Activated T-cell treated with anti-CD3 and anti-CD28 coated beads, Interleukin-2, amount 50 U/mL, for 24 hours (primary cell): ENCODE results near the gene GEMIN8.

Experiments
- DNase-seq: peaks from one replicate; pipeline ENCODE4 v3.0.0-alpha.2; 2020
- H3K27ac Mint-ChIP-seq: 2 replicates; pipeline ENCODE4 v1.8.0; 2020; ENCODE audit warnings: mild to moderate bottlenecking, mixed read lengths
- H3K27me3 Mint-ChIP-seq: 2 replicates; pipeline ENCODE4 v1.8.0; 2020; ENCODE audit warnings: mixed read lengths
- H3K36me3 Mint-ChIP-seq: 2 replicates; pipeline ENCODE4 v1.8.0; 2020; ENCODE audit warnings: low read depth, mixed read lengths
- H3K4me1 Mint-ChIP-seq: 2 replicates; pipeline ENCODE4 v1.8.0; 2020; ENCODE audit warnings: low read depth, mixed read lengths
- H3K4me3 Mint-ChIP-seq: 2 replicates; pipeline ENCODE4 v1.8.0; 2020; ENCODE audit warnings: mild to moderate bottlenecking, moderate library complexity, mixed read lengths
- H3K9me3 Mint-ChIP-seq: 2 replicates; pipeline ENCODE4 v1.8.0; 2020; ENCODE audit warnings: mixed read lengths

Gene GEMIN8, protein sequence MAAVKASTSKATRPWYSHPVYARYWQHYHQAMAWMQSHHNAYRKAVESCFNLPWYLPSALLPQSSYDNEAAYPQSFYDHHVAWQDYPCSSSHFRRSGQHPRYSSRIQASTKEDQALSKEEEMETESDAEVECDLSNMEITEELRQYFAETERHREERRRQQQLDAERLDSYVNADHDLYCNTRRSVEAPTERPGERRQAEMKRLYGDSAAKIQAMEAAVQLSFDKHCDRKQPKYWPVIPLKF

DNA sequence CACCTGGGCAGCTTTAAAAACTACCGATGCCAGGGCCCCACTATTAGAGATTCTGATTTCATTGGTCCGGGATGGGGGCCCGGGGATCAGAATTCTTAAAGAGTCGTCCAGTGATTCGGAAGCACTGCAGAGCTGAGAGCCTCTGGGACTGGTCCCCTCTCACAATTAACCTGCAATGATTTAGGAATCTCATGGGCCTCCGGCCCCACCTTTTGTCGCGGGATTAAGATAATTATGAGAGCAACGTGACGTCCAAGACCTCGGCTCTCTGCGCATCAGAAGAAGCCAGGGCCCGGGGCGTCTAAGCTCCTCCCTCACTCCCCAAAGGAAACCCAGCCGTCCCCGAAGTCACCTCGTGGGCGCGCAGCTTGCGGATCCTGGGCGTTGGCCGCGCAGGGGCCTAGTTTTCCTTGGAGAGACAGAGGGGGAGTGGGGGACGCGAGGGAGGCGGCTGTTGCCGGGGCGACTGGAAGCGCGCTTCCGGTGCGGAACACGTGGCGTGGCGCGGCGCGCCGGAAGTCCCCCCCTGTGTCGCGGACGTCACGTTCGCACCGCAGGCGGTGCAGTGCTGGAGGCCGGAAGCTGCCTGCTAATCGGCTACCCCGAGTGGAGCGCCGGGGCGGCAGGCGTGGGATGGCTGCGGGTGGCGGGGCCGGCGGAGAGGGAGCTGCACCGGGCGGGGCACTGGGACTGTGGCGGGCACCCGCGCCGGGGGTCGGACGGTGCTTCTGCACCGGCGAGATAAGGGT is at the start of gene GEMIN8:
GEMIN8 (minus strand) TSS at position 468 of the 749 bp plus-strand sequence. CDS start 8,414 bp downstream, outside the sequence.
- Mint-ChIP-seq H3K27me3 (peaks cover 15% of the 10 kb centered on the region), H3K27ac (peak within 1 kb of the TSS; percentile 95), H3K36me3 (peaks cover 22% of the 10 kb centered on the region), H3K4me1 (peaks cover 47% of the 10 kb centered on the region), H3K9me3 (no peaks in the 10 kb centered on the region), H3K4me3 (peak within 1 kb of the TSS; percentile 86)
- DNase-seq, result peak; percentile 93

DNA sequence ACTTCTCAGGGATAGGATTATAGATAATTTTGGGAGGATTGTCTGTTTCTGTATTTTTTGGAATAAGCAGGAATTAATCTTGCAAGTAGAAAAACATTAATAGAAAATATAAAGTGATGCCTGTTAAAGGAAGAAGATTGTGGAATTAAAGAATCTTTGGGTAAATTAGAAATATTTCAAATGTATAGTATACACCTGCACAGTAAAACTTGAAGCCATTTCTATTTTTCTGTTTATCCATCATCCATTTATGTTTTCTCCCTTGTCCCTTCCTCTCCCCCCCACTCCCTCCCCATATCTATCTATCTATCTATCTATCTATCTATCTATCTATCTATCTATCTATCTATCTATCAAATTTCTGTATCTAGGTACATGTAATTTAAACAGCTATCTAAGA is 46.9 kb upstream of the GEMIN8 start:
- peaks cover 68% of the 10 kb centered on the region for H3K27me3 Mint-ChIP-seq
- no peaks in the 10 kb centered on the region for H3K4me1 Mint-ChIP-seq
- H3K9me3 Mint-ChIP-seq, result no peaks in the 10 kb centered on the region
- no peak for DNase-seq
- no peaks in the 10 kb centered on the region for H3K36me3 Mint-ChIP-seq
- H3K27ac Mint-ChIP-seq, result no peak overlapping the region
- H3K4me3 Mint-ChIP-seq, result no peak overlapping the region

DNA sequence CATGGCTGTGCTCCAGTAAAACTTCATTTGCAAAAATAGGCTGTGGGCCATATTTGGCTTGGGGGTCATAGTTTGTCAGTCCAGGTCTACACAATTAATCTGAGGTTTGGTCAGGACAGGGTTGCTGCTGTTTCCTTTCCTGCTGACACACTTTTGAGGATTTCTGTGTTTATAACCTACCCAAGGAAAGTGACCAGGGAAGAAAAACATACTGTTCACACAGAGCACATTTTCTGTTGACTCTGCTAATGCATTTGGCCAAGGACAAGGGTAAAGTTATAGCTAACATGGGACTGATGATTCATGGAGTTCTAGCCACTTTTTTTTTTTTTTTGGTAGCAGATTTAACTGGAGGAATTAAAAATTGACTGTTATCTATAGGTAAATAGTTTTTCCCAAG is 43.9 kb upstream of the GEMIN8 start:
- no peak overlapping the region for H3K27ac Mint-ChIP-seq
- no peaks in the 10 kb centered on the region for H3K9me3 Mint-ChIP-seq
- H3K4me1 Mint-ChIP-seq, result no peaks in the 10 kb centered on the region
- H3K36me3 Mint-ChIP-seq, result no peaks in the 10 kb centered on the region
- H3K27me3 Mint-ChIP-seq, result peaks cover 67% of the 10 kb centered on the region
- no peak for DNase-seq
- H3K4me3 Mint-ChIP-seq, result no peak overlapping the region

DNA sequence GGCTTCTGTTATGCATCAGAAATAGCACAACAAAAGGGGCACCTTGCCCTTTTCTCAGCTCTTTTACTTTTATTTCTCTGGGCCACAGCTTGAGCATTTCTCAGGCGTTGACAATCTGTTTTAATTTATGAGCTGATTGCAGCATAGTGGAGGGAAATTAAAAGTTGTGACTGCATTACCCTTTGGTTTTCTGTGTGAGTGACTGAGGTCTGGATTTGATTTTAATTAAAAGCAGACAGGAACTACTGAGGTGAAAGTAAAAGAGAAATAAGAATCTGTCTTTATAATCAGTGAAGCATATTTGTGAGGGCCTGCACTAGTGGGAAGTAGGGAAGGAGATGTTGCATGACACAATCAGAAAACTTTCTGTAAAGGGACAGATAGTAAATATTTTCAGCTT is 43.4 kb upstream of the GEMIN8 start:
- Mint-ChIP-seq H3K4me1 (no peaks in the 10 kb centered on the region), H3K27ac (no peak overlapping the region), H3K4me3 (no peak overlapping the region), H3K36me3 (no peaks in the 10 kb centered on the region), H3K27me3 (peaks cover 68% of the 10 kb centered on the region), H3K9me3 (no peaks in the 10 kb centered on the region)
- DNase-seq, result no peak

DNA sequence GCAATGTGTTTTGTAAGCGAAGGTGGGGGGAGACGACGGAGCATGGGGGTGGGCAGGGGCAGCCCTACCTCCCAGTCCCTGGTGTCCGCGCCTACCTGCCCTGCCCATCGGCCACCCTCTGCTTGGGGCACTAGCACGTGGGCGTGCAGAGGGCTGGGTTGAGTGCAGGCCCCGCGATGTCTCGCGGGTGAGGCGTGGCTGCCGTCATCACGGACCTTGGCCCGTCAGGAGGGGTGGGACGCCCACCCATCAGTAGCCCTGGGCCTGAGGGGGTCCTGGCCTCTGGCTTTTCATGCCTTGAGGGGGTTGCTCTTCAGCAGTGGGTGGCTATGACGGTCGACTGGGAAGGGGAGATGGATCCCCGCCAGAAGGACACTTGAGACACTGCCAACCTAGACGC is 36.1 kb upstream of the GEMIN8 start:
- Mint-ChIP-seq H3K4me3 (no peak overlapping the region), H3K36me3 (no peaks in the 10 kb centered on the region), H3K27me3 (peaks cover 70% of the 10 kb centered on the region), H3K4me1 (no peaks in the 10 kb centered on the region), H3K27ac (no peak overlapping the region), H3K9me3 (no peaks in the 10 kb centered on the region)
- no peak for DNase-seq

DNA sequence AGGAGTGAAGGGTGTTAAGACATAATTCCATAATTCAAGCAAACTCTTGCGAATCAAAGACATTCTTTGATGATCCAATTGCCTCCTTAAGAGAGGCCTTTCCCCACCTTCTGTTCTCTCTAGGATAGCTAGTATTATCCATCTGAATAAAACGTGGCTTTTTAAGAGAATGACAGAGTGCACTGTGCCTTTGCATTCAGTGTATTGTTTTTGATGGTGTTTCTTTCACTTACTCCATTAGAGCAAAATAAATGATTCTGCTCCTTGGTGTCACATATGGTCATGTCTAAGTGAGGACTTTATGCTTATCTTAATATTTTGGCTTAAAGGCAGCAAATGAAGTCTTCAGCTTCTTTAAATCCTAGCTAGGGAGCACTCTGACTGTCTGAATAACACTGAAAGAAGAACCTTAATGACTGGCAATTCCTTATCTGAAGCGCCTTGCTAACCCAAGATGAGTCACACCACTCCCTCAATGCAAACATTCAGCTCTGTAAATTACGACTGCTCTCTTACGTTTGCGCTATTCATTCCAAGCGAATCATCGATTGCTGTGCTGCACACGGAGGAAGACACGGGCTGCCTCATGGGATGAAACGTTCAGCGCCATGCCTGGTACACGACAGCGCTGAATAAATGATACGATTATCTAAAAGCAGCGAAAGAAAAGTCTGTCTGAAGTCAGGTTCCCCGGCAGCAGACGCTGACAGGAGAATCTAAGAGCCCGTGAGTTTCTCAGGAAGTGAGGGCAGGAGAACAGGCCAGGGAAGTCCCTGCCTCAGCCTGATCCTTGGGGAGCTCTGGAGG is 35.1 kb upstream of the GEMIN8 start:
- Mint-ChIP-seq H3K27me3 (peaks cover 72% of the 10 kb centered on the region), H3K9me3 (no peaks in the 10 kb centered on the region), H3K36me3 (no peaks in the 10 kb centered on the region), H3K4me3 (no peak overlapping the region), H3K27ac (no peak overlapping the region), H3K4me1 (no peaks in the 10 kb centered on the region)
- no peak for DNase-seq

DNA sequence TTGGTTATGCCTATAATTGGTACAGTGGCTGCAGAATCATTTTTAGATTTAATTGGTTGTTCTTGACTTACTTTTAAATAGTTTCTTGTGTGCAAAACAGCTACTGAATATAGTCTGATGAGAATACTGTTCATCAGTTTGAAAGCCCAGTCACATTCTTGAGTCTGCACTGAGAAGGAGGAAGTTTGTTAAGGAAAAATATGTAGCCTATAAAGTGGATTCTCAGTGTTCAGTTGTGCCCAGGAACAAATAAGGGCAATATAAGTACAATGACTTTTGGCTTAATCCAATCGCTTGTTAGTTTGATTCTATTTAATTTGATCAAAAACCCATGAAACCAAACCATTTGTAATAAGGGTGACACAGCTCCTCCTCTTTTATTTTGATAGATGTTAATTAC is 32.8 kb upstream of the GEMIN8 start:
- H3K4me3 Mint-ChIP-seq, result no peak overlapping the region
- no peaks in the 10 kb centered on the region for H3K4me1 Mint-ChIP-seq
- H3K27me3 Mint-ChIP-seq, result peaks cover 71% of the 10 kb centered on the region
- no peak for DNase-seq
- no peaks in the 10 kb centered on the region for H3K36me3 Mint-ChIP-seq
- no peaks in the 10 kb centered on the region for H3K9me3 Mint-ChIP-seq
- no peak overlapping the region for H3K27ac Mint-ChIP-seq

DNA sequence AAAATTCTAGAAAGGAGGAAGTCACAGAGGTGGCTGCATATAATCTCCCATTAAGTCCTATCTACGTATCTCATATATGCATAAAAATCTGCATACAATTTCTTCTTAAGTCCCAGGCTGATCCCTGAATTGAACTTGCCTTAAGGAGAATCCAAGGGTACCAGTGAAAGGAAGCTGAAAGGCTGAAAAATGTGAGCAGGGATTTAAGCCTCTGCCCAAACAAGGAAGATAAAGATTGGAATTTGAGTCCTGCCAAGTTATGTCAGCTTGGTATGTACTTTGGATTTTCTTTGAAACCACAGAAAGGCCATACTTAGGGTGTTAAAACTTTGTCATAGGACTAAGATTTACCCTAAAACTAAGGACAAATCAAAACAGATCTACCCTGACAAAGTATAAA is 26.5 kb upstream of the GEMIN8 start:
- no peak for DNase-seq
- Mint-ChIP-seq H3K4me3 (no peak overlapping the region), H3K9me3 (no peaks in the 10 kb centered on the region), H3K36me3 (no peaks in the 10 kb centered on the region), H3K27me3 (peaks cover 78% of the 10 kb centered on the region), H3K27ac (no peak overlapping the region), H3K4me1 (no peaks in the 10 kb centered on the region)

DNA sequence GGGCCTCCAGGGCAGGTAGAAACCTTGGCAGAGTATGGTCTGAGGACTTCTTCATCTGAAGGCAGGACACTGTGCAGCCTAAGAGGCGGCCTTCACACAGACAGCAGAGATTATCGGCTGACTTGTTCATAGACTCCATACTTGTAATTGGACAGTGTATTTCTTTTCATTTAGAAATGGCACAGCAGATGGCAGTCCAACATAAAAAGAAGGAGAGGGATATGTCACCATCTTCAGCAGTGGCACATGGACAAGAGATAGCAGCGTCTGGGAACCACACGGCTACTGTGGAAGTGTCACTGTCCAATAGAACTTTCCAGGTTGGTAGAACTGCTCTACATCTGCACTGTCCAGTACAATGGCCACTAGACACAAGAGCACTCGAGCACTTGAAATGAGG is 21.7 kb upstream of the GEMIN8 start:
- Mint-ChIP-seq H3K27ac (no peak overlapping the region), H3K4me3 (no peak overlapping the region), H3K36me3 (no peaks in the 10 kb centered on the region), H3K9me3 (no peaks in the 10 kb centered on the region), H3K4me1 (no peaks in the 10 kb centered on the region), H3K27me3 (peaks cover 82% of the 10 kb centered on the region)
- no peak for DNase-seq

DNA sequence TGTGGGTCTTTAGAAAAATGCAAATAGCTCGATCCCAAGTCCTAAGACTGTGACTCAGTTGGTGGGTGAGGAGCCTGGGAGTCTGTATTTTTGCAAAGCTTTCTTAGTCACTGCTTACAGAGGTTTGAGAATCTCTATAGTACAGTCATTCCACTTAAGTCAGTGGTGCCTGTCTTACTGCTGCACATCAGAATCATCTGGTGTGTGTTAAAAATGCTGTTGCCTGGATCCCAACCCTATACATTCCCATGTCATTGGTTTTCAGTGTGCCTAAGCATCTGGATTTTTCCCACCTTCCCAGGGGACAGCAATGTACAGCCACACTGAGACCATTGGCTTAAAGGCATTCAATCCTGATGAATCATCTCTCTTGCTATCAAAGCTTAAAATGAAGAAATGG is 21.0 kb upstream of the GEMIN8 start:
- no peak for DNase-seq
- Mint-ChIP-seq H3K4me3 (no peak overlapping the region), H3K9me3 (no peaks in the 10 kb centered on the region), H3K27me3 (peaks cover 79% of the 10 kb centered on the region), H3K4me1 (no peaks in the 10 kb centered on the region), H3K36me3 (no peaks in the 10 kb centered on the region), H3K27ac (no peak overlapping the region)

DNA sequence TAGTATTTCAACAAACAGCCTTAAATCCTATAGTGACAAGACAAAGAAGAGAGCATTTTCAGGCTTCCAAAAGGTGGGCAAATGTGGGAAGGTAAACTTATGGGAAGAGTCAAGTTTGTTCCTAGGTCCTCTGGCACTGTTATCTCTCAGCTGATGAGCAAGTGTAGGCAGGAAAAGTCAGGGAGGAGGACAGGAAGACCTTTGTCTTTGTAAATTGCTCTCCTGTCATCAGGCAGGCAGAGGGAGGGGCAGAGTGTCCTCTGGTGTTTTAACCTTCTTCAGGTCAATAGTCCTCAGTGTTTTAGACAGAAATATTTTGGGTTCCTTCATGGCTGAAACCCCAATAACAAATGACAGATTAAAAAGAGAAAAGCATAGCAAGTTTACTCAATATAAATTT is 13.5 kb upstream of the GEMIN8 start:
- Mint-ChIP-seq H3K9me3 (no peaks in the 10 kb centered on the region), H3K27ac (no peak overlapping the region), H3K4me3 (no peak overlapping the region), H3K27me3 (peaks cover 59% of the 10 kb centered on the region), H3K36me3 (no peaks in the 10 kb centered on the region), H3K4me1 (peaks cover 4% of the 10 kb centered on the region)
- DNase-seq, result no peak

DNA sequence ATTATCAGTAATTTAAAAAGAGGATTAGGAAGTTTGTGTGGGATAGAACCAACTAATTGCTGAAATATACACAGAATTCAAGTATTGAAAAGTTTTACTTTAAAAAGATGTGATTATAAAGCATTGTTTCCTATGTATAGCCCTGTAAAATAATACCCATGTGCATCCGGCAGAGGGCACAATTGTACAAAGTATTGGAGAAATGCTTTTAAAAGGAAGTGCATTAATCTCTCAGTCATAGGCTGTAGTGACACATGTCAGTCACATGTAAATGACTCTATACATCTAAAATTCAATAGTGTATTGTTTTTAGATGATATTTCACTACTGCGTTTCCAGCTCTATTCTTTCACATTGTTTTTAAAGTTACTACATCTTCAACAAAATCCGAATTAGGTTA is 9.7 kb upstream of the GEMIN8 start:
- H3K27ac Mint-ChIP-seq, result no peak overlapping the region
- H3K4me3 Mint-ChIP-seq, result no peak overlapping the region
- H3K36me3 Mint-ChIP-seq, result no peaks in the 10 kb centered on the region
- DNase-seq, result peak; percentile 49
- H3K9me3 Mint-ChIP-seq, result no peaks in the 10 kb centered on the region
- H3K4me1 Mint-ChIP-seq, result peaks cover 4% of the 10 kb centered on the region
- H3K27me3 Mint-ChIP-seq, result peaks cover 61% of the 10 kb centered on the region

DNA sequence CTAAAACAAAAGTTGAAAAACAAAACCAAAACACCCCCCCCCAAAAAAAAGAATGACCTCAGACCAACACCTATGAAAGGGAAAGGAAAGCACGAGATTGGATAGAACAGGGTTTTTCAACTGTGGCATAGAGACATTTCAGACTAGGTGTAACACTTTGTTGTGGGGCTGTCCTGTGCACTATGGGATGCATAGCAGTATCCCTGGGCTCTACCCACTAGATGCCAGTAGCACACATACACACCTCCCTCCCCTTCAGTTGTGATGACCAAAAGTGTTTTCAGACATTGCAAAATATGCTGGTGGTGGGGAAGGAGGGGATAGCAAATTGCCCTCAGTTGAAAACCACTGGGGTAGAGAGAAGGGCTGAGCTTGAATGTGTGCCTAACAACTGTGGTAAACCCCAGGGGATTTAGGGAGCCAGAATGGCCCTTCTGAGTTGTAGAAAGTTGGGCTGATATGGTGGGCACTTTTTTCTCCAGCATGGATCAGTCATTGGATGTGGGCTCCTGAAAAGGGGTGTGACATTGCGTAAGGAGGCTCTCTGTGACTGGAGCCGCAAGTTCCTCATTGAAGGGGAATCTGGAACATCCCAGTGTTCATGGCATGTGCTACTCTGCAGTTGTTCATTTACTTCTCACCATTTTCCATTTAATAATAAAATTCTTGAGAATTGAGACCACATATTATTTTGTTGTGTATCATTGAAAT is 8.8 kb upstream of the GEMIN8 start:
- DNase-seq, result no peak
- H3K36me3 Mint-ChIP-seq, result no peaks in the 10 kb centered on the region
- no peak overlapping the region for H3K4me3 Mint-ChIP-seq
- H3K27ac Mint-ChIP-seq, result no peak overlapping the region
- H3K9me3 Mint-ChIP-seq, result no peaks in the 10 kb centered on the region
- H3K27me3 Mint-ChIP-seq, result peaks cover 62% of the 10 kb centered on the region
- H3K4me1 Mint-ChIP-seq, result peaks cover 4% of the 10 kb centered on the region

DNA sequence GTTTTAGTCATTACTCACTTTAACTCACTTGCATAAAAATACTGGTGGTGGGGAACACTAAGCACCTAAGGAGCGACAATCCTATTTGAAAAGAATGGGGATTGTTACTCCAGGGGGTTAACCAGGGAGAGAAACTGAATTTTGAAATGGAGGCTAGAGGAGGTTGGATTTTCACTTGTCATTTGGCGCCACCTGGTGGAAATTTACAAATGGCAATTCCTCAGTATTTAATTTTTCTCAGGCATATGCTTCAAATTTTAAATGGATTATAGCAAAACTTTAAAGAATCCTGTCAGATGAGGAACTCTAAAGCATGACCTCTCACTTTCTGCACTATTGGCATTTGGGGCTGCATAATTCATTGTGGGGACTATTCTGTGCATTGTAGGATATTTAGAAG is 2.7 kb upstream of the GEMIN8 start:
- peak overlapping the region; percentile 77 for H3K27ac Mint-ChIP-seq
- H3K36me3 Mint-ChIP-seq, result peaks cover 7% of the 10 kb centered on the region
- H3K4me1 Mint-ChIP-seq, result peaks cover 32% of the 10 kb centered on the region
- peaks cover 31% of the 10 kb centered on the region for H3K27me3 Mint-ChIP-seq
- no peaks in the 10 kb centered on the region for H3K9me3 Mint-ChIP-seq
- DNase-seq, result peak; percentile 46
- H3K4me3 Mint-ChIP-seq, result no peak overlapping the region
